ENCODE data around the gene BRD4. TPM values are rescaled to one million over a fixed set of nuclear protein-coding genes. Genes with fewer than 3 reads are reported as not detected.

BRD4 gene
- polyA plus RNA-seq, 3 donors = 3.7 to 19.2 (median 4.2) TPM

DNA sequence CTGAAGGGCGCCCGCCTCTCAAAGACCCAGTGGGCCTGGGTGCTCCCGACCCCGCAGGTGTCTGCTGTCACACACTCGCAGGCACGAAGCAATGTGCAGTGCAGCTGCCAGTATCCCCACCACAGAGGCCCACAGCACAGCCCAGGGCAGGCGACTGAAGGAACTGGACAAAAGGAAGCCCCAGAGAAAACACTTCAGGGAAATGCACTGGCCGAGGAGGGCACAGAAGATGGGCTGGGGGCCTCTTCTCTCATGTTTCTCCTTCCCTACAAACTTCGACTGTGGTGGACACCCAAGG, 37.2 kb upstream of the BRD4 start:
- H3K27me3 Mint-ChIP-seq (ENCODE audit: low read depth in 3 of 3) = peaks cover 0 to 3% (median 0%) of the 10 kb centered on the region in 3 donors
- Histone ChIP-seq H4K20me1 (ENCODE audit: insufficient read depth, low read length) (peaks cover 65% of the 10 kb centered on the region), H3K9me3 (replicated peaks in 1 of 2; ENCODE audit: control insufficient read depth in 1 of 2, insufficient read depth in 1 of 2, low read length in 2 of 2) (no peaks in the 10 kb centered on the region), H3K79me2 (ENCODE audit: insufficient read depth, low read length) (peaks cover 26% of the 10 kb centered on the region), H3K27ac (ENCODE audit: low read depth in 1 of 2, low read length in 2 of 2) (no peak overlapping the region), H3K9ac (ENCODE audit: insufficient read depth, low read length, poor library complexity, severe bottlenecking) (no peak overlapping the region), H3K4me2 (replicated peaks; ENCODE audit: extremely low read depth, low read length, poor library complexity, severe bottlenecking) (no peak overlapping the region), H3K27me3 (ENCODE audit: control insufficient read depth in 2 of 2, insufficient read depth in 2 of 2, low read length in 2 of 2) (no peaks in the 10 kb centered on the region), H3K36me3 (replicated peaks in 1 of 2; ENCODE audit: control insufficient read depth in 1 of 2, insufficient read depth in 2 of 2, low read length in 2 of 2) (peaks cover 86 to 99% of the 10 kb centered on the region in 2 donors), H3K4me3 (replicated peaks in 1 of 3; ENCODE audit: low read depth in 2 of 3, low read length in 3 of 3) (no peak overlapping the region), H2AFZ (ENCODE audit: insufficient read depth, low read depth, low read length, poor library complexity, severe bottlenecking) (no peak overlapping the region), H3K4me1 (ENCODE audit: control insufficient read depth in 1 of 2, insufficient read depth in 2 of 2, low read length in 2 of 2) (no peaks in the 10 kb centered on the region)
- H3K4me1 Mint-ChIP-seq = no peaks in the 10 kb centered on the region
- intact Hi-C loops (cut with micrococcal nuclease) = no loop called here
- H3K27ac Mint-ChIP-seq = no peak overlapping the region
- peaks cover 0 to under 1% (median 0%) of the 10 kb centered on the region in 7 donors for H3K9me3 Mint-ChIP-seq
- H3K4me3 Mint-ChIP-seq = no peak overlapping the region
- TF ChIP-seq CTCF (IDR thresholded peaks at IDR 0.05) = no peak
- WGBS (ENCODE audit: insufficient coverage) = 95% methylated on average over 8 of the region's 9 CpGs
- DNase-seq = no peak
- peaks cover 81 to 100% of the 10 kb centered on the region in 2 donors for H3K36me3 Mint-ChIP-seq

DNA sequence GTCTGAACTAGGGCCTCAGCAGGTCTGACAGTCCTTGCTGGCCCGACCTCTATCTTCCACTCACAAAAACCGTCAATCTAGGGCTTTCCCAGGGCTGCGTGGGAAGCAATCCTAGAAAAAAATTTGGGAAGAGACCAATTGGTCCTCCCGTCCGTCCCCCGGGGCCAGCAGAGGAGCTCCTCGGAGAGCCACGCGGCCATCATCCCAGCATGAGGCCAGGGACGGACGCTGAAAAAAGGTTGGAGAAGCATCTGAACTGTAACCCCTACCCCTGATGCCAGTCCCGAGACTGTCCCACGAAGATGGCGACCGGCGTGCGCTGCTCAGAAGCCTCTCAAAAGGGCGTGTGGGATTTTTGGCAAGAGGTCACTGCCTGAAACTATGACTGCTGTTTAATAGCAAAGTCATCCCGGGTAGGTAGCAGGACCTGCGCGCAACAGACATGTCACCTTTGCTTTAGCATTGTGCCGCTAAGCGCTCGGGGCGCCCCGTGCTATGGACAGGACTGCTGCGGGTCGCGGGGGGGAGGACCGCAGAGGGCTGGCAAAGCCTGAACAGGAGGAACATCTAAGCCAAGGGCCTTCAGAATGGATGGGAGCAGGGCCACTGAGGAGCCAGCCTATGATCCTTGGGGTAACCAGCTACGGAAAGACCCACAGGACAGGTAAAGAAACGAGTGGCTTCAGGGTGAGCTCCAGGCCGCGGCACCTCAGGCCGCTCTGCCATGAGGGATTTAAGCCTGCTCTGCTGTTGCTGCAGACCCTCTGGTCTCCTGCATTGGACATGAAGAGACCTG, 36.7 kb upstream of the BRD4 start:
- Histone ChIP-seq H3K4me3 (replicated peaks in 1 of 3; ENCODE audit: low read depth in 2 of 3, low read length in 3 of 3) (no peak overlapping the region), H3K79me2 (ENCODE audit: insufficient read depth, low read length) (peaks cover 21% of the 10 kb centered on the region), H3K9ac (ENCODE audit: insufficient read depth, low read length, poor library complexity, severe bottlenecking) (no peak overlapping the region), H4K20me1 (ENCODE audit: insufficient read depth, low read length) (peaks cover 60% of the 10 kb centered on the region), H3K27me3 (ENCODE audit: control insufficient read depth in 2 of 2, insufficient read depth in 2 of 2, low read length in 2 of 2) (no peaks in the 10 kb centered on the region), H3K4me2 (replicated peaks; ENCODE audit: extremely low read depth, low read length, poor library complexity, severe bottlenecking) (no peak overlapping the region), H3K36me3 (replicated peaks in 1 of 2; ENCODE audit: control insufficient read depth in 1 of 2, insufficient read depth in 2 of 2, low read length in 2 of 2) (peaks cover 83 to 96% of the 10 kb centered on the region in 2 donors), H3K9me3 (replicated peaks in 1 of 2; ENCODE audit: control insufficient read depth in 1 of 2, insufficient read depth in 1 of 2, low read length in 2 of 2) (no peaks in the 10 kb centered on the region), H3K4me1 (ENCODE audit: control insufficient read depth in 1 of 2, insufficient read depth in 2 of 2, low read length in 2 of 2) (no peaks in the 10 kb centered on the region), H2AFZ (ENCODE audit: insufficient read depth, low read depth, low read length, poor library complexity, severe bottlenecking) (no peak overlapping the region), H3K27ac (ENCODE audit: low read depth in 1 of 2, low read length in 2 of 2) (no peak overlapping the region)
- DNase-seq = no peak
- H3K9me3 Mint-ChIP-seq = no peaks in the 10 kb centered on the region
- intact Hi-C loops (cut with micrococcal nuclease) = no loop called here
- no peak overlapping the region for H3K4me3 Mint-ChIP-seq
- H3K4me1 Mint-ChIP-seq = no peaks in the 10 kb centered on the region
- peak overlapping the region in 2 of 7 donors; percentile 13 to 57 for H3K27ac Mint-ChIP-seq
- peaks cover 0 to 3% (median 0%) of the 10 kb centered on the region in 3 donors for H3K27me3 Mint-ChIP-seq (ENCODE audit: low read depth in 3 of 3)
- WGBS (ENCODE audit: insufficient coverage) = 98% methylated on average over 34 of the region's 35 CpGs
- H3K36me3 Mint-ChIP-seq = peaks cover 79 to 98% of the 10 kb centered on the region in 2 donors
- TF ChIP-seq CTCF (IDR thresholded peaks at IDR 0.05) = no peak
